B cell (primary cell): ENCODE results near the gene CPXM1. TPM values are rescaled to one million over a fixed set of nuclear protein-coding genes. Genes with fewer than 3 reads are reported as not detected.

Experiments
- ATAC-seq: fragments of 200-7000 bp; cut with Tn5 transposase; one replicate; pipeline ENCODE4 v1.10.0; 2021; ENCODE audit warnings: low read depth, mild to moderate bottlenecking, moderate number of reproducible peaks, moderate library complexity
- CTCF ChIA-PET: fragments of 350-600 bp; sonication (Branson Sonifier 250); formaldehyde crosslinking; loops from one replicate; lab custom pipeline; 2021; ENCODE audit warnings: antibody characterized with exemption, inconsistent platforms; lab: Charles Lee
- POLR2A ChIA-PET: fragments of 350-600 bp; sonication (Branson Sonifier 250); formaldehyde crosslinking; loops from one replicate; lab custom pipeline; 2021; ENCODE audit warnings: antibody characterized with exemption; lab: Charles Lee
- DNase-seq: peaks from one replicate; pipeline ENCODE4 v3.0.0; 2013
- H2AFZ ChIP-seq: 2 replicates; pipeline ENCODE4 v1.6.1; 2012; ENCODE audit warnings: mild to moderate bottlenecking, low read depth, low read length; ENCODE audit not compliant: insufficient read depth, poor library complexity, severe bottlenecking
- H3K27ac ChIP-seq, 2 donors: 1 replicate in 1 of 2; 2 replicates in 1 of 2; pipeline ENCODE4 v1.5.1; 2012 to 2013; ENCODE audit warnings: low read length in 2 of 2, mild to moderate bottlenecking in 2 of 2, moderate library complexity in 1 of 2
- H3K27me3 ChIP-seq, 4 experiments: fragments of 200-600 bp in 1 of 4; sonication (generic) in 1 of 4; replicated peaks in 1 of 4; 1 replicate in 2 of 4; 2 replicates in 2 of 4; pipeline versions ENCODE4 v1.6.1 to v1.7.0; 2013 to 2016; ENCODE audit warnings: low read length in 3 of 4, mild to moderate bottlenecking in 2 of 4, mixed read lengths in 1 of 4, moderate library complexity in 1 of 4; ENCODE audit not compliant: insufficient read depth in 4 of 4, control insufficient read depth in 3 of 4; ENCODE audit errors: control extremely low read depth in 1 of 4
- H3K36me3 ChIP-seq, 2 experiments: replicated peaks in 1 of 2; 1 replicate in 1 of 2; 2 replicates in 1 of 2; pipeline versions ENCODE4 v1.6.1 to v1.7.1; 2013; ENCODE audit warnings: low read length in 1 of 2; ENCODE audit not compliant: insufficient read depth in 2 of 2, control insufficient read depth in 1 of 2; ENCODE audit errors: control extremely low read depth in 1 of 2, extremely low read depth in 1 of 2
- H3K4me1 ChIP-seq, 2 donors: fragments of 200-600 bp in 1 of 2; sonication (generic) in 1 of 2; 1 replicate in 1 of 2; 2 replicates in 1 of 2; pipeline versions ENCODE4 v1.5.1 to v1.6.1; 2013 to 2017; ENCODE audit warnings: low read length in 2 of 2; ENCODE audit not compliant: control insufficient read depth in 2 of 2, insufficient read depth in 2 of 2
- H3K4me2 ChIP-seq: replicated peaks from 2 replicates; pipeline ENCODE3; 2012; ENCODE audit warnings: mild to moderate bottlenecking, low read depth, low read length; ENCODE audit not compliant: poor library complexity, severe bottlenecking
- H3K4me3 ChIP-seq, 5 experiments: fragments of 200-600 bp in 1 of 5; sonication (generic) in 1 of 5; 1 replicate in 3 of 5; 2 replicates in 2 of 5; pipeline versions ENCODE4 v1.5.1 to v1.7.0; 2011 to 2016; ENCODE audit warnings: low read length in 4 of 5, mild to moderate bottlenecking in 4 of 5, low read depth in 2 of 5, control low read depth in 1 of 5, moderate library complexity in 1 of 5; ENCODE audit not compliant: insufficient read depth in 1 of 5; ENCODE audit errors: control extremely low read depth in 1 of 5, extremely low read depth in 1 of 5
- H3K79me2 ChIP-seq: fragments of 200-600 bp; sonication (generic); one replicate; pipeline ENCODE4 v1.6.0; 2016; ENCODE audit warnings: low read length; ENCODE audit not compliant: control insufficient read depth, insufficient read depth
- H3K9ac ChIP-seq: fragments of 200-600 bp; sonication (generic); 2 replicates; pipeline ENCODE4 v1.6.1; 2017; ENCODE audit warnings: mild to moderate bottlenecking, low read length, moderate library complexity
- H3K9me3 ChIP-seq, 3 donors: one replicate each; pipeline versions ENCODE4 v1.6.1 to v1.7.1; 2013; ENCODE audit warnings: low read length in 2 of 3; ENCODE audit not compliant: control insufficient read depth in 2 of 3, insufficient read depth in 1 of 3; ENCODE audit errors: control extremely low read depth in 1 of 3
- H4K20me1 ChIP-seq: 2 replicates; pipeline ENCODE4 v1.6.0; 2012; ENCODE audit warnings: mild to moderate bottlenecking, low read length; ENCODE audit not compliant: insufficient read depth, control insufficient read depth, poor library complexity, severe bottlenecking
- H3K27ac Mint-ChIP-seq: one replicate; pipeline ENCODE4 v1.8.0; 2021; ENCODE audit warnings: mixed read lengths
- H3K27me3 Mint-ChIP-seq: one replicate; pipeline ENCODE4 v1.8.0; 2021; ENCODE audit warnings: mixed read lengths
- H3K4me1 Mint-ChIP-seq: one replicate; pipeline ENCODE4 v1.8.0; 2021; ENCODE audit warnings: mixed read lengths
- H3K4me3 Mint-ChIP-seq: one replicate; pipeline ENCODE4 v1.8.0; 2021; ENCODE audit warnings: mixed read lengths
- H3K9me3 Mint-ChIP-seq: one replicate; pipeline ENCODE4 v1.8.0; 2022; ENCODE audit warnings: mixed read lengths; ENCODE audit not compliant: insufficient read depth
- EZH2 ChIP-seq: IDR thresholded peaks from 2 replicates; pipeline ENCODE4 v1.6.1; 2012; ENCODE audit warnings: borderline replicate concordance, low read depth, mild to moderate bottlenecking, moderate library complexity, low read length; ENCODE audit not compliant: insufficient read depth, poor library complexity, severe bottlenecking
- WGBS: methylation state at CpG from one replicate; pipeline ENCODE4 v1.1.5; 2013; ENCODE audit warnings: missing lambda C conversion rate; ENCODE audit not compliant: insufficient coverage; 5-methylcytosine and 5-hydroxymethylcytosine counted together
- intact Hi-C: fragments of 100-400 bp; cut with micrococcal nuclease; formaldehyde crosslinking; loops from one replicate; pipeline ENCODE4 v1.10.0; 2022
- polyA plus RNA-seq: library from polyadenylated mRNA; depleted of rRNA; stranded (reverse); fragments of >200 nt; gene quantifications from 2 replicates; pipeline ENCODE4 v1.2.3, GENCODE V29; 2012
- total RNA-seq, 2 donors: library from RNA; stranded (reverse); fragments of 120-200 nt in 1 of 2; gene quantifications; 1 replicate in 1 of 2; 2 replicates in 1 of 2; pipeline versions ENCODE4 v1.2.3 to v1.2.4, GENCODE V29; 2013 to 2022
- TF ChIP-seq, protein P1 (sequence below): fragments of 200-600 bp; IDR thresholded peaks from one replicate; pipeline ENCODE4 v1.8.0; 2022; ENCODE audit warnings: antibody characterized with exemption, mild to moderate bottlenecking

The CPXM1 gene
- total and polyA plus RNA-seq, 2 donors (not counting 1 experiment from before 2014, with no cell fraction given) = 0.21 to 1.9 TPM

DNA sequence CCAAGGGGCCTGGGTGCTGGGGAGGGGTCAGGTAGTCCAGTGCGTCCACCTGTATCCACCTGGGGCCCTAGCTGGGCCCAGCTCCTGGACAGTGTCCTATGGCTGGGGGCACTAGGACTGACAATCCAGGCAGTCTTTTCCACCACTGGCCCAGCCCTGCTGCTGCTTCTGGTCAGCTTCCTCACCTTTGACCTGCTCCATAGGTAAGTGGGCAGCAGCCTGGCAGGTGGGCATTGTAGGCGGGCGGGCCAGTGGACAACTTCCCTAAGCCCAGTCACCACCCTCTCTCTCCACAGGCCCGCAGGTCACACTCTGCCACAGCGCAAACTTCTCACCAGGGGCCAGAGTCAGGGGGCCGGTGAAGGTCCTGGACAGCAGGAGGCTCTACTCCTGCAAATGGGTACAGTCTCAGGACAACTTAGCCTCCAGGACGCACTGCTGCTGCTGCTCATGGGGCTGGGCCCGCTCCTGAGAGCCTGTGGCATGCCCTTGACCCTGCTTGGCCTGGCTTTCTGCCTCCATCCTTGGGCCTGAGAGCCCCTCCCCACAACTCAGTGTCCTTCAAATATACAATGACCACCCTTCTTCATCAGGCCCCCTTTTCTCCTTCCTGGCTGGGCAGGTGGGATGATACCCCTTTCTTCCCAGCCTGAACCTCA lies 14.9 kb upstream of the CPXM1 start:
- Mint-ChIP-seq H3K9me3 (peaks cover 5% of the 10 kb centered on the region), H3K4me1 (peaks cover 4% of the 10 kb centered on the region), H3K4me3 (no peak overlapping the region), H3K27ac (no peak overlapping the region), H3K27me3 (peaks cover 60% of the 10 kb centered on the region)
- Histone ChIP-seq H2AFZ (no peak overlapping the region), H4K20me1 (no peaks in the 10 kb centered on the region), H3K9ac (no peak overlapping the region), H3K9me3 (peaks cover 5 to 7% (median 6%) of the 10 kb centered on the region in 3 donors), H3K79me2 (no peaks in the 10 kb centered on the region), H3K27me3 (peaks cover 0 to 36% (median 13%) of the 10 kb centered on the region in 4 experiments), H3K4me1 (no peaks in the 10 kb centered on the region), H3K36me3 (no peaks in the 10 kb centered on the region), H3K4me3 (no peak overlapping the region), H3K27ac (no peak overlapping the region), H3K4me2 (no peak overlapping the region)
- ChIA-PET POLR2A (no interaction called here), CTCF (no interaction called here)
- DNase-seq (no peak), ATAC-seq (no peak)
- intact Hi-C loops = no loop called here
- no peak for TF ChIP-seq EZH2
- TF ChIP-seq, protein P1, sequence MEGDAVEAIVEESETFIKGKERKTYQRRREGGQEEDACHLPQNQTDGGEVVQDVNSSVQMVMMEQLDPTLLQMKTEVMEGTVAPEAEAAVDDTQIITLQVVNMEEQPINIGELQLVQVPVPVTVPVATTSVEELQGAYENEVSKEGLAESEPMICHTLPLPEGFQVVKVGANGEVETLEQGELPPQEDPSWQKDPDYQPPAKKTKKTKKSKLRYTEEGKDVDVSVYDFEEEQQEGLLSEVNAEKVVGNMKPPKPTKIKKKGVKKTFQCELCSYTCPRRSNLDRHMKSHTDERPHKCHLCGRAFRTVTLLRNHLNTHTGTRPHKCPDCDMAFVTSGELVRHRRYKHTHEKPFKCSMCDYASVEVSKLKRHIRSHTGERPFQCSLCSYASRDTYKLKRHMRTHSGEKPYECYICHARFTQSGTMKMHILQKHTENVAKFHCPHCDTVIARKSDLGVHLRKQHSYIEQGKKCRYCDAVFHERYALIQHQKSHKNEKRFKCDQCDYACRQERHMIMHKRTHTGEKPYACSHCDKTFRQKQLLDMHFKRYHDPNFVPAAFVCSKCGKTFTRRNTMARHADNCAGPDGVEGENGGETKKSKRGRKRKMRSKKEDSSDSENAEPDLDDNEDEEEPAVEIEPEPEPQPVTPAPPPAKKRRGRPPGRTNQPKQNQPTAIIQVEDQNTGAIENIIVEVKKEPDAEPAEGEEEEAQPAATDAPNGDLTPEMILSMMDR = no peak
- 87% methylated on average over 8 of the region's 8 CpGs for WGBS

DNA sequence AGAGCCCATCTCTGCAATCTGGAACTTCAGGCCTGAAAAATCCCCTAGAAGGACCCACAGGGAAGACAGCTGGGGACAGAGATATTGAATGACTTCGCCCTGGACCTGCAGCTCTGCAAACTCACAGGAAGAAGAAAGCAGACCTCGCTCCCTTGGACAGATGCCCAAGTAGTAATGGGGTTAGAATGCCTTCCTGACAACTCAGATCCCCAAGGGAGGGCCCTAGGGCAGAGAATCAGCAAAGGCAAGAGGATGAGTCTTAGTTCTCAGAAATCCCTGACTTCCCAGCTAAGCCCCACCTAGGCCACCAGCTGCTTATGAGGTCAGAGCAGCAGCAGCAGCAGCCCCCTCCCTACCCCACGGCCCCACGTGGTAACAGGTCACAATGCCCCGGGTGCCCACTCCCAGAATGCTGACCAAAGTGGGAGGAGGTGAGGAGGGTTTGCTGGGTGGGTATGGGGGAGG lies 14.2 kb upstream of the CPXM1 start, which contains the start of gene C20orf141:
TSS of gene C20orf141 (plus strand) at position 401 of the 465 bp plus-strand sequence. CDS start 198 bp downstream, outside the sequence.
- Mint-ChIP-seq H3K27me3 (peaks cover 52% of the 10 kb centered on the region), H3K4me1 (no peaks in the 10 kb centered on the region), H3K9me3 (peaks cover 5% of the 10 kb centered on the region), H3K4me3 (no peak within 1 kb of the TSS), H3K27ac (no peak within 1 kb of the TSS)
- H3K4me3 ChIP-seq = no peak within 1 kb of the TSS
- ATAC-seq (no peak), DNase-seq (no peak)
- no peaks in the 10 kb centered on the region for H3K36me3 ChIP-seq
- no peak within 1 kb of the TSS for H2AFZ ChIP-seq
- CTCF ChIA-PET = no interaction called here
- peaks cover 0 to 28% (median 9%) of the 10 kb centered on the region in 4 experiments for H3K27me3 ChIP-seq
- TF ChIP-seq, protein P1 = no peak
- TF ChIP-seq EZH2 = no peak
- WGBS = 50% methylated on average over 1 of the region's 5 CpGs
- H3K27ac ChIP-seq = no peak within 1 kb of the TSS
- no peaks in the 10 kb centered on the region for H4K20me1 ChIP-seq
- POLR2A ChIA-PET = no interaction called here
- H3K9ac ChIP-seq = no peak within 1 kb of the TSS
- intact Hi-C loops = no loop called here
- H3K79me2 ChIP-seq = no peaks in the 10 kb centered on the region
- no peaks in the 10 kb centered on the region for H3K4me1 ChIP-seq
- H3K9me3 ChIP-seq = peaks cover 5 to 7% (median 6%) of the 10 kb centered on the region in 3 donors
- no peak within 1 kb of the TSS for H3K4me2 ChIP-seq
